GM12892 (cell line): ENCODE measurements around the gene KEL.

Source experiments
- POLR2A ChIP-seq: IDR thresholded peaks from 2 replicates; pipeline ENCODE4 v1.6.1; 2011; ENCODE audit warnings: low read depth, low read length, control low read depth
- POLR2AphosphoS5 ChIP-seq: IDR thresholded peaks from 2 replicates; pipeline ENCODE4 v1.6.1; 2011; ENCODE audit warnings: low read depth, low read length, control low read depth

DNA sequence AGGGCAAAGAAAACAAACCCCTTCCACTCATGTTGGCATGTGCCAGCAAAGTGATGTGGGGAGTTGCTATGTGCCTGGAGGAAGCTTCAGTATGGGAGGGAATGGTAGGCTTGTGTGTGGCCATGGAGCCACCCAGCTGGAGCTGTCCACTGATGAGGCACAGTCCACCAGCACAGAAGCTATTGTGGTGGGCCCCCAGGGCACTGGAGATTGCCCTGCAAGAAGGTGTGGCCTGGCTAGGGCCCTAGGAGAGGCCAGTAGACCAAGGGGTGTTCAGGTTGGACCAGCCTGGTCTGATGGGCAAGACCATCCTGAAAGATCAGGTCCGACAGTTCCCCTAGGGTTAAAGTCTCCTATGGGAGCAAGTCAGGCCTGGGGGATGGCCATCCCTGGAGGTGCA, 22.1 kb upstream of the KEL start:
- TF ChIP-seq POLR2AphosphoS5 (no peak), POLR2A (no peak)
